GM12878 (cell line): ENCODE data around the gene CBFA2T3. TPM values are rescaled to one million over a fixed set of nuclear protein-coding genes. Genes with fewer than 3 reads are reported as not detected.

Source experiments
- ATAC-seq: fragments of 200-7000 bp; cut with Tn5 transposase; 3 replicates; pipeline ENCODE4 v1.9.1; 2020; ENCODE audit warnings: mild to moderate bottlenecking, moderate library complexity
- BruUV-seq: library from RNA; stranded (reverse); fragments of 400-500 nt; replicated peaks from 2 replicates; lab custom pipeline; 2021; lab: Mats Ljungman, UMichigan
- CTCF ChIA-PET: fragments of 300-600 bp; sonication (Branson Sonifier 250); formaldehyde crosslinking; extraction: SDS; loops from one replicate; lab custom pipeline; 2021; ENCODE audit warnings: inconsistent platforms; lab: Yijun Ruan, JAX
- POLR2A ChIA-PET: fragments of 350-600 bp; formaldehyde crosslinking; extraction: SDS; loops from one replicate; lab custom pipeline; 2021; ENCODE audit warnings: inconsistent platforms; lab: Charles Lee
- RAD21 ChIA-PET: fragments of 300-600 bp; sonication (Branson Sonifier 250); formaldehyde crosslinking; loops from one replicate; lab custom pipeline; 2023; ENCODE audit warnings: antibody characterized with exemption; ENCODE audit not compliant: unreplicated experiment; lab: Charles Lee
- SMC1A ChIA-PET: fragments of 300-600 bp; sonication (Branson Sonifier 250); formaldehyde crosslinking; loops from one replicate; lab custom pipeline; 2023; ENCODE audit not compliant: unreplicated experiment, uncharacterized antibody; lab: Charles Lee
- DNase-seq: peaks from one replicate; pipeline ENCODE4 v3.0.0-alpha.2; 2011; ENCODE audit warnings: low read depth, low spot score
- FAIRE-seq: peaks from 3 replicates; lab custom pipeline; 2011; peaks lifted over from hg19 to GRCh38; lab: Jason Lieb, UNC
- H2AFZ ChIP-seq: 2 replicates; pipeline ENCODE4 v1.6.0; 2011; ENCODE audit warnings: low read depth, low read length, control low read depth; ENCODE audit not compliant: control insufficient read depth
- H3K27ac ChIP-seq: 2 replicates; pipeline ENCODE4 v1.5.1; 2011; ENCODE audit warnings: control low read depth; ENCODE audit not compliant: control insufficient read depth, insufficient read depth
- H3K27me3 ChIP-seq, 2 experiments: replicated peaks in 1 of 2; 2 replicates each; pipeline versions ENCODE4 v1.6.0 to v1.6.1; 2011; ENCODE audit warnings: low read length in 1 of 2; ENCODE audit not compliant: control insufficient read depth in 2 of 2, insufficient read depth in 2 of 2
- H3K36me3 ChIP-seq, 2 experiments: 2 replicates each; pipeline ENCODE4 v1.5.1; 2011; ENCODE audit warnings: low read length in 1 of 2; ENCODE audit not compliant: control insufficient read depth in 2 of 2, insufficient read depth in 2 of 2
- H3K4me1 ChIP-seq: 2 replicates; pipeline ENCODE4 v1.6.1; 2011; ENCODE audit warnings: mild to moderate bottlenecking, low read length, moderate library complexity, mixed read lengths; ENCODE audit not compliant: control insufficient read depth, insufficient read depth
- H3K4me2 ChIP-seq: 2 replicates; pipeline ENCODE4 v1.6.0; 2011; ENCODE audit warnings: control low read depth; ENCODE audit not compliant: control insufficient read depth, insufficient read depth
- H3K4me3 ChIP-seq: fragments of 200-600 bp; sonication (generic); 2 replicates; pipeline ENCODE4 v1.5.1; 2016
- H3K79me2 ChIP-seq: 2 replicates; pipeline ENCODE4 v1.6.0; 2011; ENCODE audit warnings: low read length; ENCODE audit not compliant: control insufficient read depth, insufficient read depth
- H3K9ac ChIP-seq: 2 replicates; pipeline ENCODE4 v1.8.0; 2011; ENCODE audit warnings: low read length, control low read depth, mixed read lengths; ENCODE audit not compliant: control insufficient read depth, insufficient read depth
- H3K9me3 ChIP-seq: replicated peaks from 3 replicates; pipeline ENCODE4 v1.5.1; 2011; ENCODE audit warnings: mild to moderate bottlenecking, low read length; ENCODE audit not compliant: control insufficient read depth, insufficient read depth
- H4K20me1 ChIP-seq: 2 replicates; pipeline ENCODE4 v1.6.0; 2011; ENCODE audit not compliant: control insufficient read depth, insufficient read depth
- CEBPZ ChIP-seq: fragments of 150-350 bp; IDR thresholded peaks from 2 replicates; pipeline ENCODE4 v1.6.1; 2016; ENCODE audit warnings: low read depth, low read length
- ELK1 ChIP-seq: IDR thresholded peaks from 2 replicates; pipeline ENCODE4 v1.6.1; 2012; ENCODE audit warnings: low read depth, low read length, improper control_type of control experiment
- MAX ChIP-seq: IDR thresholded peaks from 2 replicates; pipeline ENCODE4 v1.6.1; 2012; ENCODE audit warnings: low read depth, low read length, improper control_type of control experiment
- MTA2 ChIP-seq: fragments of 450-650 bp; IDR thresholded peaks from 2 replicates; pipeline ENCODE4 v1.6.1; 2016; ENCODE audit warnings: low read depth, mild to moderate bottlenecking, moderate library complexity
- NBN ChIP-seq: fragments of 450-650 bp; IDR thresholded peaks from 2 replicates; pipeline ENCODE4 v1.6.1; 2016
- PKNOX1 ChIP-seq: fragments of 450-650 bp; IDR thresholded peaks from 2 replicates; pipeline ENCODE4 v1.6.1; 2016; ENCODE audit warnings: mild to moderate bottlenecking
- RBBP5 ChIP-seq: fragments of 200-600 bp; sonication (generic); conservative IDR thresholded peaks from 2 replicates; pipeline ENCODE4 v1.6.1; 2016
- RCOR1 ChIP-seq: conservative IDR thresholded peaks from 2 replicates; pipeline ENCODE4 v1.6.1; 2012; ENCODE audit warnings: low read depth, low read length, improper control_type of control experiment
- SIN3A ChIP-seq: IDR thresholded peaks from 2 replicates; pipeline ENCODE4 v1.6.1; 2012; ENCODE audit warnings: low read depth, low read length, improper control_type of control experiment
- SIX5 ChIP-seq: IDR thresholded peaks from 2 replicates; pipeline ENCODE4 v1.6.1; 2011; ENCODE audit warnings: mild to moderate bottlenecking, low read depth, low read length, moderate library complexity; ENCODE audit not compliant: severe bottlenecking
- SRF ChIP-seq, 2 experiments: IDR thresholded peaks; 2 replicates each; pipeline ENCODE4 v1.6.1; 2011; ENCODE audit warnings: low read depth in 2 of 2, low read length in 2 of 2, mild to moderate bottlenecking in 1 of 2, moderate library complexity in 1 of 2
- ZNF592 ChIP-seq: fragments of 450-650 bp; IDR thresholded peaks from 2 replicates; pipeline ENCODE4 v1.6.1; 2017; ENCODE audit warnings: mild to moderate bottlenecking, moderate library complexity
- WGBS: methylation state at CpG from one replicate; pipeline ENCODE4 v1.1.6; 2016; ENCODE audit warnings: low lambda C conversion rate; ENCODE audit not compliant: insufficient replicate concordance, insufficient coverage; ENCODE audit errors: missing lambda C conversion rate; 5-methylcytosine and 5-hydroxymethylcytosine counted together
- in situ Hi-C: fragments of 300-500 bp; cut with MboI; formaldehyde crosslinking; loops from 9 replicates; pipeline ENCODE4 v1.14.3; 2018; ENCODE audit warnings: mixed read lengths
- intact Hi-C: fragments of 100-400 bp; cut with micrococcal nuclease; formaldehyde crosslinking; loops from one replicate; pipeline ENCODE4 v1.14.2; 2022; ENCODE audit not compliant: unreplicated experiment
- polyA plus RNA-seq, 11 experiments: library from polyadenylated mRNA; depleted of rRNA in 4 of 11; unstranded in 6 of 11; stranded (reverse) in 5 of 11; fragments of >200 nt; fragmentation: Nextera tagmentation in 4 of 11; fragmentation: Illumina TruSeq in 1 of 11; extraction: Ambion mirVana in 4 of 11; extraction: Trizol in 1 of 11; gene quantifications; 1 replicate in 1 of 11; 2 replicates in 10 of 11; pipeline versions ENCODE4 v1.2.1 to v1.2.3, GENCODE V29; 2011 to 2016; ENCODE audit warnings: inconsistent platforms in 2 of 11, missing spikeins in 2 of 11, low read depth in 1 of 11
- total RNA-seq, 4 experiments: library from RNA; depleted of rRNA in 3 of 4; stranded (reverse); fragments of >200 nt in 3 of 4; fragmentation: Illumina TruSeq in 1 of 4; extraction: Trizol in 1 of 4; gene quantifications; 2 replicates each; pipeline versions ENCODE4 v1.2.1 to v1.2.3, GENCODE V29; 2013 to 2021

CBFA2T3 gene
- total and polyA plus RNA-seq, 10 of the 15 experiments (the other 5 are each of a cell fraction or from before 2014, with no cell fraction given) = 0.69 to 42.6 (median 4.5) TPM

GRCh38 chr16:89013111-89013510, 36.1 kb upstream of the CBFA2T3 start:
- TF ChIP-seq ZNF592 = no peak
- no peak for TF ChIP-seq NBN
- TF ChIP-seq MTA2 = no peak
- no peak for TF ChIP-seq ELK1
- no peak for TF ChIP-seq SRF (IDR thresholded peaks at IDR 0.05; ENCODE audit: low read depth in 2 of 2, low read length in 2 of 2)
- TF ChIP-seq RCOR1 = no peak
- no peak for TF ChIP-seq RBBP5
- TF ChIP-seq MAX = no peak
- TF ChIP-seq SIN3A = no peak
- TF ChIP-seq CEBPZ = no peak
- no peak for TF ChIP-seq PKNOX1
- no peak for TF ChIP-seq SIX5
- Histone ChIP-seq H3K9ac (no peak overlapping the region), H4K20me1 (no peaks in the 10 kb centered on the region), H3K36me3 (no peaks in the 10 kb centered on the region), H3K27me3 (no peaks in the 10 kb centered on the region), H3K79me2 (no peaks in the 10 kb centered on the region), H3K4me1 (no peaks in the 10 kb centered on the region), H3K4me2 (no peak overlapping the region), H3K4me3 (no peak overlapping the region), H3K9me3 (peaks cover 2% of the 10 kb centered on the region; the same call in 1 of the 3 replicates), H3K27ac (no peak overlapping the region), H2AFZ (no peak overlapping the region)
- no TSS peak for BruUV-seq
- CTCF ChIA-PET = no interaction called here
- RAD21 ChIA-PET = no interaction called here
- POLR2A ChIA-PET = no interaction called here
- SMC1A ChIA-PET = no interaction called here
- FAIRE-seq (no peak), DNase-seq (no peak), ATAC-seq (no peak)
- intact Hi-C loops = no loop called here
- in situ Hi-C loops = no loop called here
- 51% methylated on average over 6 of the region's 6 CpGs for WGBS
